ENCODE measurements around the gene PARK7.
"Not testable (repeated sequence)": the region's sequence is repeated elsewhere in the genome, so short reads cannot be mapped to it uniquely, and the experiment has no call there.

Gene PARK7

DNA sequence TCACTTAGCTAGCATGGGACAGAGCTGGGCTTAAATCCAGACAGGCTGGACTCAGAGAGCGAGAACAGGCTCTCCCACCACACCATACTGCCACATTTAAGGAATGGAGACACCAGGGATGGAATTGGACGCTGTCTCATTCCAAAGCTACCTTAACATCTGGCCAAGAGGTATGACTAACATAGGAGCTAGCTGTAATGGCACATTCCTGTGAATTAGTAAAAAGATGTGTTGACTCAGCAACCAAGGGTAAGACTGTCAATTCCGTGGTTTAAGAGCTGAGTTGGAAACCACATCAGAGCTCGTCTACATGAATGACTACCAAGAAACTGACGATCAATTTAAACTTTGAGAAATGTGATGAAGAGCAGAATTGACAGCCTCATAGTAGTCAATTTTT is 12.6 kb upstream of the PARK7 start:
- DNase-seq = no peak

GRCh38 chr1:7952791-7953190 is 8.7 kb upstream of the PARK7 start:
- not testable (repeated sequence) for DNase-seq

DNA sequence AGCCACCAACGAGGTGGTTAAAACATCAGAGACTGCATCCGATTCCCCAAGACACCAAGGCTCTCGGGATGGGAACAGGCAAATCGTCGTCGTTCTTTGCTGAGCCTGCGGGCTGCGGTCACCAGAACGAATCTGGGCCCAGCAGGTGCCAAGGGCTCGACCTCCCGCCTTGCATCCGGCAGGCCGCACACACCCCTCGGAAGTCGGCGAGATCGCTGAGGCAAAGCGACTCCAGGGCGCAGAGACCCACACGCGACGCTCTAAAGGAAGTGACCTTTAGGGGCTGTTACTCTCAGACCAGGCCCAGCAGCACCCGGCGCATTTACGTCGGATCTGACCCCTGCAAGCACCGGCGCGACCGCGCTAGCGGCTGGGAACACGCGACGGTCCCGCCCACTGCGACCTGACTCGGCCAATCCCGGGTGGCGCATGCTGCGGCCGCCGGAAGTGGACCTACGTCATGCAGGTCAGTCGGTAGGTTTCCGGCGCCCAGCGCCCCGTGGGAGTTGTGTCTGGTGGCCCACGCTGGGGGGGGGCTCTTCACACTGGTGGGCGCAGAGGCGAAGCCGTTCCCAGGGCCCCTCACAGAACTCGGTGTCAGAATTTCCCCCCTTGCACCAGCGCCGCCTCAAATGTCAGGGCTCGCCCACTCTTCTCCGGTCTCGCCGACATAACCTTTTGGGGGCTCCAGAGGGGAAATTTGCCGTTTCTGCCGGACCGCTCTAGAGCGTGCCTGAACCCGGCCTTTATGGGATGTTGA is 7.5 kb upstream of the PARK7 start:
- no peak for DNase-seq

- no peak for DNase-seq
These were observed 6.8 kb upstream of the PARK7 start for GRCh38 chr1:7954683-7955082.

GRCh38 chr1:7956218-7957032 is 5.1 kb upstream of the PARK7 start:
- no peak for DNase-seq

DNA sequence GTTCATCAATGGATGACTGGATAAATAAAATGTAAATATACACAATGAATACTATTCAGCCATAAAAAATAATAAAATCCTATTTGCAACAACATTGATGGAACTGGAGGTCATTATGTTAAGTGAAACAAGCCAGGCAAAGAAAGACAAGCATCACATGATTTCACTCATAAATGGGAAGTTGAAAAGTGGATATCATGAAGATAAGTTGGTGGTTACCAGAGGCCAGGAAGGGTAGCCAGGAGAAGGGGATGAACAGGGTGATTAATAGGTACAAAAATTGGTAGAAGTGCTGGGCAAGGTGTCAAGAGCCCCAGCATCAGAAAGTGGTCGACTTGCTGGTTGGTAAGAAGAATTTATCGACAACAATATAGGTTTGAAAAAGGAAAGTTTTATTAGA is 1.3 kb upstream of the PARK7 start:
- DNase-seq = no peak

DNA sequence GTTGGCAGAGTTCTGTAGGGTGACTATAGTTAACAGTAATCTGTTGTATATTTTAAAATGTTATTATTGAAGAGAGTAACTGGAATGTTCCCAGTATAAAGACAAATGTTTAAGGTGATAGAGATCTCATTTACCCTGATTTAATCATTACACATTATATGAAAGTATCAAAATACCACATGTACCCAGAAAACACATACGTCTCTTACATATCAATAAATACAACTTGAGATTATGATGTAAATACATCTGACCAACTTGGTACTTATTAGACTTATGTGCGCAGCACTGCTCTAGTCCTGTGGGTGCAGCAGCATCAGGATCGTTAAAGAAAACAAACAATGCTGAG is 670 bp upstream of the PARK7 start:
- DNase-seq = no peak

- no peak for DNase-seq
These were observed 464 bp downstream of the PARK7 start for GRCh38 chr1:7962014-7962335.

DNA sequence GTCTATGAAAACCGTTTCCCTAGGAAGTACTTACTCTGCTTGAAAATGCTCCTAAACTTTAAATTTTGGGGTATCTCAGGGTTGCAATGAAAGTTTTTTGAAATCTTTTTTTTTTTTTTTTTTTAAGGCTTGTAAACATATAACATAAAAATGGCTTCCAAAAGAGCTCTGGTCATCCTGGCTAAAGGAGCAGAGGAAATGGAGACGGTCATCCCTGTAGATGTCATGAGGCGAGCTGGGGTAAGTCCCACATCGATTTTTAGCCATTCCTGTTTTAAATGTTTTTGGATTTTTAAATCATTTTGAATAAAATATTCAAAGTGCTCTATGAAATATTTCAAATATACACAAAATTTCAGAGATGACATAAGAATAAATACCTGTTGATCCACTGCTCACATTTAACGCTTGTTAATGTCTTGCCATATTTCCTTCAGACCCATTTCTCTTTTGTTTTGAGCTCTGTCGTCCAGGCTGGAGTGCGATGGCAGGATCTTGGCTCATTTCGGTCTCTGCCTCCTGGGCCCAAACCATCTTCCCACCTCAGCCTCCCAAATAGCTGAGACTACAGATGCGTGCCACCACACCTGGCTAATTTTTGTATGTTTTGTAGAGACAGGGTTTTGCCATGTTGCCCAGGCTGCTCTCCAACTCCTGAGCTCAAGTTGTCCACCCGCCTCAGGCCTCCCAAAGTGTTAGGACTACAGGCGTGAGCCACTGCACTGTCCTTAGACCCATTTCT is 1.3 kb downstream of the PARK7 start:
- no peak for DNase-seq

DNA sequence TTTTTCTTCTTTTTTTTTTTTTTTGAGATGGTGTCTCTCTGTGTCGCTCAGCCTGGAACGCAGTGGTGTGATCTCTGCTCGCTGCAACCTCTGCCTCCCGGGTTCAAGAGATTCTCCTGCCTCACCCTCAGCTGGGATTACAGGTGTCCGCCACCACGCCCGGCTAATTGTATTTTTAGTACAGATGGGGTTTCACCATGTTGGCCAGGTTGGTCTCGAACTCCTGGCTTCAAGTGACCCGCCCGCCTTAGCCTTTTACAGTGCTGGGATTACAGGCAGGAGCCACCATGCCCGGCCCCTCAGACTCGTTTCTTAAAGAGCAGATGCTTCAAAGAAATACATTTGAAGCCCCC is 1.8 kb downstream of the PARK7 start:
- not testable (repeated sequence) for DNase-seq

DNA sequence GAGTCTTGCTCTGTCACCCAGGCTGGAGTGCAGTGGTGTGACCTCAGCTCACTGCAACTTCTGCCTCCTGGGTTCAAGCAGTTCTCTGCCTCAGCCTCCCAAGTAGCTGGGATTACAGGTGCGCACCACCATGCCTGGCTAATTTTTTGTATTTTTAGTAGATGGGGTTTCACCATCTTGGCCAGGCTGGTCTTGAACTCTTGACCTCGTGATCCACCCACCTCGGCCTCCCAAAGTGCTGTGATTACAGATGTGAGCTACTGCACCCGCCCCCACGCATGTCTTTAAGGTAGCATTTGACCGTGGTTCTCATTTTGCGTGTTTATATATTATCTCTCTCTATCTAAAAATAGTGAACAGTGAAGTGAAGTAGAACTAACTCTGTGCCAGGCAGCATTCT is 2.3 kb downstream of the PARK7 start:
- DNase-seq = not testable (repeated sequence)

GRCh38 chr1:7964476-7964875 is 3.0 kb downstream of the PARK7 start:
- DNase-seq = no peak

DNA sequence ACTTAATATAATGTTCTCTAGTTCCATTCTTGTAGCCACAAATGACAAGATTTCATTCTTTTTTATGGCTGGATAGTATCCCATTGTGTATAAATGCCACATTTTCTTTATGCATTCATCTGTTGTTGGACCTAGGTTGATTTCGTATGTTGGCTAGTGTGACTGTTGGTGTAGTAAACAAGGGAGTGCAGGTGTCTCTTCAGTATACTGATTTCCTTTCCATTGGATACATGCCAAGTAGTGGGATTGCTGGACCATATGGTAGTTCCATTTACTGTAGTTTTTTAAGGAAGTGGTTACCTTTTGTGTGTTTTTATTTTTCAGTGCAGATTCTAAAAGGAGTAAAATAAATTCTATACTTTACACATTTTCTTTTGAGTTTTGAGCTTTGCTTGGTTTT is 5.7 kb downstream of the PARK7 start:
- DNase-seq = no peak

DNA sequence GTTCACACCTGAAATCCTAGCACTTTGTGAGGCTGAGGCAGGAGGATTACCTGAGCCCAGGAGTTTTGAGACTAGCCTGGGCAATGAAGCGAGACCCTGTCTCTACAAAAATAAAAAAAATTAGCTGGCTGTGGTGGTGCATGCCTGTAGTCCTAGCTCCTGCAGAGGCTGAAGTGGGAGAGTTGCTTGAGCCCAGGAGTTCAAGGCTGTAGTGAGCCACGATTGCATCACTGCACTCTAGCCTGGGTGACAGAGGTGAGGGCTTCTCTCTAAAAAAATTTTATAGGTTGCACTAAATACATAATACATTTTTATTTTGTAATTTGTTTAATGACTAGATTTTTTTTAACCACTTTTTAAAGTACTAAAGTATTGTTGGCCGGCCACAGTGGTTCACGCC is 6.1 kb downstream of the PARK7 start:
- no peak for DNase-seq

DNA sequence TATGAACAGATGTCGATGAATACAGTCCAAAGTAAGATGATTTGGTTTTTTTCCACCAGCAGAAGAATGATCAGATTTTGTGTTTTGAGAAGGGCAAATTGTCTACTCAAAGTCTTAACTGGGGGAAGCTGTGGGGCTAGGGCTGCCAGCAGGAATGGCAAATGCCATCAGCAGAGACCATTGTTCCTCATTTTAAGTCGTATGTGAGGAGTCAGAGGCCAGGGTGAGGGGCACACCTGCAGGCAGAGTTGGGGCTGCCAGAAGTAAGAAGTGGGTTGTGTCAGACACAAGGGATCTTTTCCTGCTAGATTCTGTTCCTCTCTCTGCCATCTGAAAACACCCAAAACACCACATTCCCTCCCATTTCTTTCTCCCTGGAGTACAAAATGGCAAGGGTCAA is 8.7 kb downstream of the PARK7 start:
- DNase-seq = no peak

GRCh38 chr1:7971024-7971423 is 9.5 kb downstream of the PARK7 start:
- no peak for DNase-seq

GRCh38 chr1:7972285-7972684 is 10.8 kb downstream of the PARK7 start:
- DNase-seq = no peak

- no peak for DNase-seq
These were observed 11.6 kb downstream of the PARK7 start for GRCh38 chr1:7973086-7973485.

GRCh38 chr1:7975212-7975865 is 13.8 kb downstream of the PARK7 start:
- no peak for DNase-seq

DNA sequence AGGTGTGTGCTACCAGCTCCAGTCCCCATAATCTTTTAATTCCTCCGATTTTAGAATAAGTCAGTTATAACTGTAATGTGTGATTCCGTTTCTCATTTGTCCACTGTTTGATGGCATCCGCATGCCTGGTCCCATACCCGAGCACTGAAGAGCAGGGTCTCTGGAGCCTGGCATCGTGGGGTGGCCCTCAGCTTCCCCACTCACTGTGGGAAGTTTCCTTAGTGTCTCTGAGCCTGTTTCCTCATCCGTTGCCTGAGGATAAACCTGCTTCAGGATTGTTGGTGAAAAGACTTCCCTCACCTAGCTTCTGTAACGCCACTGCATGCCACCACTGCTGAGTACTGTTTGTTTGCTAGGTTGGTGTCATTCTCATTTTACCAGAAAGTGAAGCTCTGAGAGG is 19.5 kb downstream of the PARK7 start:
- DNase-seq = no peak

GRCh38 chr1:7983086-7983778 is 21.7 kb downstream of the PARK7 start:
- no peak for DNase-seq

- DNase-seq = no peak
These were observed 23.3 kb downstream of the PARK7 start for GRCh38 chr1:7984811-7985210.
